Inferior parietal cortex (tissue), 1 donor: ENCODE results near the gene DCAF6.
"Not testable (repeated sequence)": the region's sequence is repeated elsewhere in the genome, so short reads cannot be mapped to it uniquely, and the experiment has no call there.

Experiments used
- DNase-seq: peaks from one replicate; pipeline ENCODE4 v3.0.0-alpha.2; 2016; ENCODE audit errors: extremely low spot score

The DCAF6 gene, protein sequence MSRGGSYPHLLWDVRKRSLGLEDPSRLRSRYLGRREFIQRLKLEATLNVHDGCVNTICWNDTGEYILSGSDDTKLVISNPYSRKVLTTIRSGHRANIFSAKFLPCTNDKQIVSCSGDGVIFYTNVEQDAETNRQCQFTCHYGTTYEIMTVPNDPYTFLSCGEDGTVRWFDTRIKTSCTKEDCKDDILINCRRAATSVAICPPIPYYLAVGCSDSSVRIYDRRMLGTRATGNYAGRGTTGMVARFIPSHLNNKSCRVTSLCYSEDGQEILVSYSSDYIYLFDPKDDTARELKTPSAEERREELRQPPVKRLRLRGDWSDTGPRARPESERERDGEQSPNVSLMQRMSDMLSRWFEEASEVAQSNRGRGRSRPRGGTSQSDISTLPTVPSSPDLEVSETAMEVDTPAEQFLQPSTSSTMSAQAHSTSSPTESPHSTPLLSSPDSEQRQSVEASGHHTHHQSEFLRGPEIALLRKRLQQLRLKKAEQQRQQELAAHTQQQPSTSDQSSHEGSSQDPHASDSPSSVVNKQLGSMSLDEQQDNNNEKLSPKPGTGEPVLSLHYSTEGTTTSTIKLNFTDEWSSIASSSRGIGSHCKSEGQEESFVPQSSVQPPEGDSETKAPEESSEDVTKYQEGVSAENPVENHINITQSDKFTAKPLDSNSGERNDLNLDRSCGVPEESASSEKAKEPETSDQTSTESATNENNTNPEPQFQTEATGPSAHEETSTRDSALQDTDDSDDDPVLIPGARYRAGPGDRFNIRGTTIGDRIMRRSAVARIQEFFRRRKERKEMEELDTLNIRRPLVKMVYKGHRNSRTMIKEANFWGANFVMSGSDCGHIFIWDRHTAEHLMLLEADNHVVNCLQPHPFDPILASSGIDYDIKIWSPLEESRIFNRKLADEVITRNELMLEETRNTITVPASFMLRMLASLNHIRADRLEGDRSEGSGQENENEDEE

DNA sequence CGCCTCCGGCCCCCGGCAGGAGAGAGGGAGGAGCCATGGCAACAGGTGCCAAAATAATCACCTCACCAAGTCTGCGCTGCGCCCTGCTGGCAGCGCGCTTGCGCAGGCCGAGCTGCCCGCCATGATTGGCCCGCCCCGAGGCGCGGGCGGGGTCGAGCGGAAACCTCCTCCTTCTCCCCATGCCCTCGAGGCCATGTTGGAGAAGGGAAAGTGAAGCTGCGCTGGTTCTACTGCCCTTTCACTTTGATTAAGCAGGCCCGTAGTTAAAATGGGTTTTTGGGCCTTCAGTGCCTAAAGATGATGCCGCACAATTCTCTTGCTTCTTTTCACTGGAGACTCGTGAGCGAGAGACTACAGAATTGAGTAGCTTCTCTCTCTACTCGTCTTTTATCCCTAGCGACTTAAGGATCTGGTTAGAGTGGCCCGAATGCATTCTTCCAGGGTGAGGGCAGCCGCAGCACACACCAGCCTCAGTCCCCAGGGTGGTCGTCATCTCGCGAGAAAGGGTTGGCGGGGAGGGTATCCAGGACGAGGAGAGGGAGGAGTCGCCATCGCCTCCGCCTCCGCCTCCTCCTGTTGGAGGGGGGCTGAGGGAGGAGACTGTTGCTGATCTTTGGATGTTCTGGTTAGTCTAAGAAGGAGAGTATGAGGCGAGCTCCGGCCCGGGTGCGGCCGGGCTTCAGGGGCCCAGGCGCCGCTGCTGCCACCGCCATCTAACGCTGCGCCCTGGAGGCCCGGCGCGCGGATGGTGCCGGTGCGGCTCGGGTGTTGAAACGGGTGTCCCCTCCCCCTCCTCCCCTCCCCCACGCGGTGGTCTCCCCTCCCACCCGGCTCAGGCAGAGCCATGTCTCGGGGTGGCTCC, at the start of gene DCAF6:
TSS of gene DCAF6 (plus strand) at position 616 of the 862 bp plus-strand sequence. CDS start at position 845, 229 bp downstream.
- peak; percentile 99 for DNase-seq

- DNase-seq = not testable (repeated sequence)
Observed at GRCh38 chr1:167887187-167887586, 49.3 kb upstream of the DCAF6 start.

GRCh38 chr1:167890400-167890799, 46.1 kb upstream of the DCAF6 start:
- no peak for DNase-seq

GRCh38 chr1:167893798-167894197, 42.7 kb upstream of the DCAF6 start:
- DNase-seq = no peak

DNA sequence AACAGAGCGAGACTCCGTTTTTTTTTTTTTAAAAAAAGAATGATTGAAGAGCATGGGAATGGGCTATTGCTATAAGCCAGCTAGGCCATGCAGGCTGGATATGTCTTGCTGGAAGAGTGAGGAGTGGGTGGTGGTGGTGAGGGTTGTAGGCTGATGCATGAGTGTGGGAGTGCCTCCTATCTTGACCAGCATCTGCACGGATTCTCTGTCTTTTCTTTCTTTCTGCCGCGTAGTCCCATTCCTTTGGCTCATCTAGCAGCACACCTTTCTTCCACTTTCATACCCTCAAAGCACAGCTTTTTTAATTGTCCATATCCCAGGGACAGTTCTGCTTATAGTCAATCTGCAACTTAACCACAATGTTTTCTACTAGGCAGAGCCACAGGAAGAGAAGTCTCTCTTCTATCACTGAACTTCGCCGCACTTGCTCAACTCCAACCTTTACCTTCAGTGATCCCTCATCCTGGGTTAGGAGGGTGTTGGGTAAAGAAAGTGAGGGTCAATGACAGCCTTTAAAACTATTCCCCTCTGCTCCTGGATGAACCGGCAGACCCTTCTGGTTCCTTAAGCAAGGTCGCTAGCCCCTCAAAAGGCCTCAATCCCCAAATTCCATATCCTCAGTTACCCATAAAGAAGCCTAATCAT, 37.8 kb upstream of the DCAF6 start:
- no peak for DNase-seq

GRCh38 chr1:167899253-167899681, 37.2 kb upstream of the DCAF6 start:
- no peak for DNase-seq

- DNase-seq = no peak
Observed at GRCh38 chr1:167900907-167901306, 35.6 kb upstream of the DCAF6 start.

GRCh38 chr1:167904652-167905130, 31.8 kb upstream of the DCAF6 start:
- DNase-seq = no peak

GRCh38 chr1:167905182-167905581, 31.3 kb upstream of the DCAF6 start:
- DNase-seq = no peak

GRCh38 chr1:167905671-167906070, 30.8 kb upstream of the DCAF6 start:
- DNase-seq = no peak

GRCh38 chr1:167909691-167910180, 26.7 kb upstream of the DCAF6 start:
- DNase-seq = no peak

DNA sequence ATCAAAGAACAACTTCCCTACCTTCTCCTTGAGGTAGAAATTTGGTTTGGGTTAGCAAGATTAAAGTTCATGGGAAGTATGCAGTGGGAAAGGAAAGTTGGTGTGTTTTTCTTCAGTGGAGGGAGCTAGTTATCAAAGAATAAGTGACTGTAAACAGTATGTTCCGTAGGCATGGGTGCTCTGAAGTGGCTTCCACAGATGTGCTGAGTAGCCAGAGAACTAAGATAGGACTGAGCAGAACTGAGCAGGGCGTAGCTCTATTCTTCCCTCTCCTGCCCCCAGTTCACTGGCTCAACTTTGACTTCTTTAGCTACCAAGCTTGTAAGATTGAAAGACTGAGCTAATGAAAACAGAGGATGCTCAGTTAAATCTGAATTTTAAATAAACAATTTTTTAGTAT, 26.0 kb upstream of the DCAF6 start:
- DNase-seq = no peak

- no peak for DNase-seq
Observed at GRCh38 chr1:167911413-167911812, 25.1 kb upstream of the DCAF6 start.

DNA sequence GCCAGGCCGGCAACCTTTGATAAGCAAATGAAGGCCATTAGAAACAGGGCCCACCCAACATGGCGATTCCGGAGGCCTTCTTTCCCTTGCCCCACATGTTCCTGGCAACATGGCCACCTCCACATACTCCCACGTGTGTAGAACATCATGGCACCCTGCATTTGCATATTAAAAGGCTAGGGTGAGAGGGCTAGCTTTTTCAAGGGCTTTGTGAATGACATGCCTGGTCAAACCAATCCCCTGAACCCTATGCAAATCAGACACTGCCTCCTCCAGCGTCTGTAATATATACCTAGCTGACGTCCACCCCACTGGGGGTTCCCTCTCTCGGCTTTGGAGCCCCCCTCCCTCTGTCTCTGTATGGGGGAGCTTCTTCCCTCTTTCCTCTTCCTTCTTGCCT, 24.2 kb upstream of the DCAF6 start:
- no peak for DNase-seq

GRCh38 chr1:167913895-167914496, 22.5 kb upstream of the DCAF6 start, which contains the start of gene ADCY10:
Gene ADCY10, minus strand, starts transcription at chr1:167914134. Its CDS starts 8,994 bp downstream, at chr1:167905140.
- DNase-seq = peak; percentile 1

DNA sequence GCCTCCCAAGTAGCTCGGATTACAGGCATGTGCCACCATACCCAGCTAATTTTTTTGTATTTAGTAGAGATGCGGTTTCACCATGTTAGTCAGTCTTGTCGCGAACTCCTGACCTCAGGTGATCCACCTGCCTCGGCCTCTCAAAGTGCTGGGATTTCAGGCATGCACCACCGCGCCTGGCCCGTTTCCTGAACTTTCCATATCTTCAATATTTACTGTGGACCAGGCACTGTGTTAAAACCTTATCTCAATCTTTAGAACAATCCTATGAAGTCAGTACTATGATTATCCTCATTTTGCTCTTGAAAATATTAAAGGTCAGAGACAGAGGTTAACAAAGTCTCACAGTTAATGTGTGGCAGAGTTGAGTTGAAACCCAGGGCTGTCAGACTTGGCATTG, 20.9 kb upstream of the DCAF6 start:
- DNase-seq = no peak

DNA sequence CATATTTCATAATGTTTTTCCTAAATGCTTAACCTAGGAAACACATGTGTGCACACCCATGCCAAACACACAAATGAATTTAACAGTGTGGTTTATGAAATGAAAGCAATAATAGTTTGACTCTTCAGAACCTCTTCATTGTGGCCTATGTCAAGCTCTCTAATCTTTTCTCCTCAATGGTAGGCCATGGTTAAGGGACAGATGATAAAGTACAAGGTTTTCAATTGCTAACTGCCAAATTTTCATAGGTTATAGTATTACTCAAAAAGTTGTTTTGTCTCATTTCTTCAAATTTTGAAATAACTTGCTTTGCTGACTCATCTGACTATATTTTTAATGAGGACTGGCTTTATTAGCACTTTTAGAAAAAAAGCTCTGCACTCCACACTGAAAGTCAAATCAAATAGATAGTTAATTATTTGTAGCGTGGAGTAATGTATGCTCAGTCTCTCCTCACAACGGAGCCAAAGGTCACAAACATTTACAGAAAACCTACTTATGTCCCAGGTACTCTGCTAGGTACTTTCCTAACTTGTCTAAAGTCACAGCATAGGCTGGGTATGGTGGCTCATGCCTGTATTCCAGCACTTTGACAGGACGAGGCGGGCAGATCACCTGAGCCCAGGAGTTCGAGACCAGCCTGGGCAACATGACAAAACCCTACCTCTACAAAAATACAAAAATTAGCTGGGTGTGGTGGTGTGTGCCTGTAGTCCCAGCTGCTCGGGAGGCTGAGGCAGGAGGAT, 19.5 kb upstream of the DCAF6 start:
- no peak for DNase-seq

DNA sequence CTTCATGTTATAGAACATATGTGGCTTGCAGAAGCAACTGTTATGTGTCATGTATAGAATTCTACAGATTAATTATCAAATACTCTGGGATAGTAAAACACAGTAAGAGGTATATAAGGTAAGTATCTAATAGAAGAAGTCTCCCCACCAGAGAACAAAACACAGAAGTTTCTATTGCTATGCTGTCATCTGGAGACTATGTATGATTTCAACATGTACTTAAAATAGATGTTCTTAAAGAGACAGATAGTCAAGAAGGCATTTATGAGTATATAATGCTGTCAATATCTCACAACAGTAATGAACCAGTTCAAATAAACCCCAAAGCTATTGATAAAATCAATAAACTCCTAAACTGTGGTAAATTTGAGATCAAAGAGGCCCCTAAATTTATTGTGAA, 14.5 kb upstream of the DCAF6 start:
- no peak for DNase-seq

GRCh38 chr1:167922611-167923074, 13.8 kb upstream of the DCAF6 start:
- no peak for DNase-seq
